Measurements from ENCODE around the gene FUT4. TPM values are rescaled to one million over a fixed set of nuclear protein-coding genes. Genes with fewer than 3 reads are reported as not detected.

Gene FUT4
- total RNA-seq, 2 donors from 2014 or later = 10.5 to 13.5 TPM

DNA sequence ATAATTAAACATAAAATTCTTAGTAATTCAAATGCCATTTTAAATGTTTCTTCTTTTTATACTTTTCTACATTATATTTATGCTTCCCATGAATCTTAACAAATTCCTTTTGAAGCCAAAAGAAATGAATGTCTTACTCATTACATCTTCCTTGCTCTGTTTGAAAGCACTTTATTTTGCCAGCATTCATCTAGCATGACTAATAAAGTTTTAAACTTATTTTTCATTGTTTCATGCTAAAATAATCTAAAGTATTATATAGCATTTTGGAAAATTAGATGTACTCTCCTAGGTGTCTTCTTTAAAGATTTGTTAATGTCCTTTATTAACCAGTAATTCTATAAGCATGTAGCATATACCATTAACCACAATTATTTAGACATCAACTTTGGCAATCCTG lies 13.7 kb downstream of the FUT4 start:
- DNase-seq (no peak), ATAC-seq (no peak)
- peaks cover 3% of the 10 kb centered on the region for H3K4me1 ChIP-seq
- no peak overlapping the region for H3K4me3 ChIP-seq
- no peak overlapping the region for H3K27ac ChIP-seq
- H3K27me3 ChIP-seq = no peaks in the 10 kb centered on the region
- no peaks in the 10 kb centered on the region for H3K36me3 ChIP-seq (replicated peaks in 1 of 2; ENCODE audit: insufficient read depth in 1 of 2, low read depth in 2 of 2)
- H3K9me3 ChIP-seq = no peaks in the 10 kb centered on the region
- intact Hi-C loops (cut with DNase I) = no loop called here
- TF ChIP-seq POLR2A (IDR thresholded peaks at IDR 0.05) = no peak
- TF ChIP-seq, protein P1, sequence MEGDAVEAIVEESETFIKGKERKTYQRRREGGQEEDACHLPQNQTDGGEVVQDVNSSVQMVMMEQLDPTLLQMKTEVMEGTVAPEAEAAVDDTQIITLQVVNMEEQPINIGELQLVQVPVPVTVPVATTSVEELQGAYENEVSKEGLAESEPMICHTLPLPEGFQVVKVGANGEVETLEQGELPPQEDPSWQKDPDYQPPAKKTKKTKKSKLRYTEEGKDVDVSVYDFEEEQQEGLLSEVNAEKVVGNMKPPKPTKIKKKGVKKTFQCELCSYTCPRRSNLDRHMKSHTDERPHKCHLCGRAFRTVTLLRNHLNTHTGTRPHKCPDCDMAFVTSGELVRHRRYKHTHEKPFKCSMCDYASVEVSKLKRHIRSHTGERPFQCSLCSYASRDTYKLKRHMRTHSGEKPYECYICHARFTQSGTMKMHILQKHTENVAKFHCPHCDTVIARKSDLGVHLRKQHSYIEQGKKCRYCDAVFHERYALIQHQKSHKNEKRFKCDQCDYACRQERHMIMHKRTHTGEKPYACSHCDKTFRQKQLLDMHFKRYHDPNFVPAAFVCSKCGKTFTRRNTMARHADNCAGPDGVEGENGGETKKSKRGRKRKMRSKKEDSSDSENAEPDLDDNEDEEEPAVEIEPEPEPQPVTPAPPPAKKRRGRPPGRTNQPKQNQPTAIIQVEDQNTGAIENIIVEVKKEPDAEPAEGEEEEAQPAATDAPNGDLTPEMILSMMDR (IDR thresholded peaks at IDR 0.05) = no peak

DNA sequence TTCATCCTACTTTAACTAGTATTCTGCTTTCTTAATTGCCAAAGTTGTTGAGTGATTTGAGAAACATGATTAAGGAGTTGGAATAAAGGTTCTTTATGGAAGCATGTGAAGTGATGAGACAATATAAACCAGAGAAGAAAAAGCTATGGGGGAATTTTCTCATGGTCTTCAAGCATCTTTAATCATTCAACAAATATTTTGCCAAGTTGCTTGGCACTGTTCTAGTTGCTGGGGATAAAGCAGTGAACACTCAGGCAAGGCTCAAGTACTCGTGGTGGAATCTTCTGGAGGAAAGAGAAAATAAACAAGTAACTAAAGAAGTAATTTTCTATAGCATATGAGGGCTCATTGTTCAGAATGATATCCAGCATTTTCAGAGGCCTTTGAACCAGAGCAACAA lies 14.3 kb downstream of the FUT4 start:
- H3K4me3 ChIP-seq = no peak overlapping the region
- WGBS, 2 donors = 16 to 29% methylated on average over 1 of the region's 1 CpG
- H3K36me3 ChIP-seq (replicated peaks in 1 of 2; ENCODE audit: insufficient read depth in 1 of 2, low read depth in 2 of 2) = no peaks in the 10 kb centered on the region
- no peaks in the 10 kb centered on the region for H3K27me3 ChIP-seq
- no peak for TF ChIP-seq POLR2A (IDR thresholded peaks at IDR 0.05)
- TF ChIP-seq, protein P1 (IDR thresholded peaks at IDR 0.05) = no peak
- no peak for ATAC-seq
- H3K4me1 ChIP-seq = peaks cover 3% of the 10 kb centered on the region
- H3K27ac ChIP-seq = no peak overlapping the region
- DNase-seq = no peak
- intact Hi-C loops (cut with DNase I) = no loop called here
- no peaks in the 10 kb centered on the region for H3K9me3 ChIP-seq

DNA sequence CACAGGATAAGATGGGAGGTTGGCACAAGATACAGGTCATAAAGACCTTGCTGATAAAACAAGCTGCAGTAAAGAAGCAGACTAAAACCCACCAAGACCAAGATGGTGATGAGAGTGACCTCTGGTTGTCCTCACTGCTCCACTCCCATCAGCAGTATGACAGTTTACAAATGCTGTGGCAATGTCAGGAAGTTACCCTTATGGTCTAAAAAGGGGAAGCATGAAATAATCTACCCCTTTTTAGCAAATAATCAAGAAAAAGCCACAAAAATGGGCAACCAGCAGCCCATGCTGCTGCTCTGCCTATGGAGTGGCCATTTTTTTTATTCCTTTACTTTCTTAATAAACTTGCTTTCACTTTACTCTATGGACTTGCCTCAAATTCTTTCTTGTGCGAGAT lies 14.7 kb downstream of the FUT4 start:
- no peaks in the 10 kb centered on the region for H3K27me3 ChIP-seq
- H3K4me1 ChIP-seq = peaks cover 3% of the 10 kb centered on the region
- H3K27ac ChIP-seq = no peak overlapping the region
- H3K4me3 ChIP-seq = no peak overlapping the region
- H3K36me3 ChIP-seq (replicated peaks in 1 of 2; ENCODE audit: insufficient read depth in 1 of 2, low read depth in 2 of 2) = no peaks in the 10 kb centered on the region
- DNase-seq (no peak), ATAC-seq (no peak)
- TF ChIP-seq, protein P1 (IDR thresholded peaks at IDR 0.05) = no peak
- no peak for TF ChIP-seq POLR2A (IDR thresholded peaks at IDR 0.05)
- intact Hi-C loops (cut with DNase I) = no loop called here
- WGBS, 2 donors = 85 to 95% methylated on average over 1 of the region's 1 CpG
- H3K9me3 ChIP-seq = no peaks in the 10 kb centered on the region

DNA sequence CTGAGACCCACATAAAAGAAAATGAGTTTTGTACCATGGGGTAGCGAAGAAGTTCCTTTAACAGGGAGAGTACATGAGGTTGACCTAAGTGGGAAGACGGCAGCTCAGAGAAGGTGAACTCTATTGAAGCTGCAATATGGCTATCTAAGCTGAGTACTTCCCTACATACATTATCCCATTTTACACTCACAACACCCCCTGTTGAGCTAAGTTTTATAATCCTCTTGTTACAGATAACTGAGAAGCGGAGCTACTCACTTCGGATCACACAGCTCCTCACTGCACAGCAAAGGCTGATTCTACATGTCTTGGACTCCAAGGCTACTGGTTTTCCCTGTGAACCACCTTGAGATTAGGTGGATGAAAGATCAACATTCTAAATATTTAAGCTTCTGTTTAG lies 15.2 kb downstream of the FUT4 start:
- 89 to 94% methylated on average over 4 of the region's 4 CpGs for WGBS, 2 donors
- Histone ChIP-seq H3K36me3 (replicated peaks in 1 of 2; ENCODE audit: insufficient read depth in 1 of 2, low read depth in 2 of 2) (no peaks in the 10 kb centered on the region), H3K27me3 (no peaks in the 10 kb centered on the region), H3K4me3 (no peak overlapping the region), H3K4me1 (peaks cover 2% of the 10 kb centered on the region), H3K9me3 (no peaks in the 10 kb centered on the region), H3K27ac (no peak overlapping the region)
- intact Hi-C loops (cut with DNase I) = no loop called here
- no peak for TF ChIP-seq POLR2A (IDR thresholded peaks at IDR 0.05)
- TF ChIP-seq, protein P1 (IDR thresholded peaks at IDR 0.05) = no peak
- DNase-seq (no peak), ATAC-seq (no peak)

DNA sequence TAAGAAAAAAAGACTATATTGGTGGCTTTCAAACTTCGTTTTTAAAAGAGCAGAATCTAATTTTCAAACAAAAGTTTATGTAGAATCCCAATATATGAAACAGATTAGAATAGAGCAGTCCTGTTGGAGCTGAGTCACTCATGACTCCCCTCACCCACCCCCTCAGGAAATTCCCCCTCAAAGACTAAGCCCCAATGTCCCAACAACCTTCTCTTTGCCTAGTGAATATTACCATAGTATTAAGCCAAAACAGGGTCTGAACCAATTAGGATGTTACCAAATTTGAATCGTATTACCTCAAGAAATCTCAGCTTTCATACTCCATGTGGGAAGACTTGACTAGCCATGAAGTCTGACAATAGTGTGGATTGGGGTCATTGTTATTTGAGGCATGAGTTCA lies 15.6 kb downstream of the FUT4 start:
- WGBS, 2 donors = 78 to 98% methylated on average over 2 of the region's 2 CpGs
- Histone ChIP-seq H3K4me3 (no peak overlapping the region), H3K36me3 (replicated peaks in 1 of 2; ENCODE audit: insufficient read depth in 1 of 2, low read depth in 2 of 2) (no peaks in the 10 kb centered on the region), H3K27ac (no peak overlapping the region), H3K27me3 (no peaks in the 10 kb centered on the region), H3K4me1 (no peaks in the 10 kb centered on the region), H3K9me3 (no peaks in the 10 kb centered on the region)
- ATAC-seq = no peak
- DNase-seq = no peak
- intact Hi-C loops (cut with DNase I) = no loop called here
- TF ChIP-seq, protein P1 (IDR thresholded peaks at IDR 0.05) = no peak
- TF ChIP-seq POLR2A (IDR thresholded peaks at IDR 0.05) = no peak

Measured in body of pancreas (tissue), 4 donors.